Activated gamma-delta T cell treated with anti-CD3 and anti-CD28 coated beads, Interleukin-2, amount 50 U/mL, for 16 hours (primary cell): ENCODE measurements around the gene ADGRB3.
"Not testable (repeated sequence)": the region's sequence is repeated elsewhere in the genome, so short reads cannot be mapped to it uniquely, and the experiment has no call there.

Experiments used
- DNase-seq: peaks from one replicate; pipeline ENCODE4 v3.0.0-alpha.2; 2020; ENCODE audit warnings: low read depth

Gene ADGRB3

DNA sequence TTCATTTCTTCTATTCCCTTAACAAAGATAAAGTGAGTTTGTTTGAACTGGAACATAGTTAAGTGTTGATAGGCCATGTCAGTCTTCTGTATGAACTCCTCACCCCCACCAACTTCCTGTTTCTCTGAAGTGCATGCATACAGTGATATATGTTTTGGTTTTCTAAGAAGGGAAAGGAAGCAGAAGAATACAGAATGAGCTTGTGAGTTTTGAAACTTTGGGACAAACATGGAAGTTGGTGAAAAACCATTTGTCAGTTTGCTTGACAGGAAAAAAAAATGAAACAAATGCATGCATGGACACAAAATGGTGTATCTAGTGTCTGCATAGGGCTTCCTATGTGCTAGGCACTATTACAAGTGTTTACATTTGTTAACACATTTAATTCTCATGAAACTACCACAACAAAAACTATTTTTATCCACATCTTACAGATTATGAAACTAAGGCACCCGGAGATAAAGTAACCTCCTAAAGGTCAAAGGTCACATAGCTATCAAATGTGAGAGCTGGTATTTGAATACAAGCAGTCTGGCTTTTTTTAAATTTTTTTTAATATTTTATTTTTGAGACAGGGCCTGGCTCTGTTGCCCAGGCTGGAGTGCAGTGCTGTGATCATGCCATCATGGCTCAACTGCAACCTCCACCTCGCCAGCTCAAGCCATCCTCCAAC, 105.9 kb downstream of the ADGRB3 start:
- DNase-seq: no peak

DNA sequence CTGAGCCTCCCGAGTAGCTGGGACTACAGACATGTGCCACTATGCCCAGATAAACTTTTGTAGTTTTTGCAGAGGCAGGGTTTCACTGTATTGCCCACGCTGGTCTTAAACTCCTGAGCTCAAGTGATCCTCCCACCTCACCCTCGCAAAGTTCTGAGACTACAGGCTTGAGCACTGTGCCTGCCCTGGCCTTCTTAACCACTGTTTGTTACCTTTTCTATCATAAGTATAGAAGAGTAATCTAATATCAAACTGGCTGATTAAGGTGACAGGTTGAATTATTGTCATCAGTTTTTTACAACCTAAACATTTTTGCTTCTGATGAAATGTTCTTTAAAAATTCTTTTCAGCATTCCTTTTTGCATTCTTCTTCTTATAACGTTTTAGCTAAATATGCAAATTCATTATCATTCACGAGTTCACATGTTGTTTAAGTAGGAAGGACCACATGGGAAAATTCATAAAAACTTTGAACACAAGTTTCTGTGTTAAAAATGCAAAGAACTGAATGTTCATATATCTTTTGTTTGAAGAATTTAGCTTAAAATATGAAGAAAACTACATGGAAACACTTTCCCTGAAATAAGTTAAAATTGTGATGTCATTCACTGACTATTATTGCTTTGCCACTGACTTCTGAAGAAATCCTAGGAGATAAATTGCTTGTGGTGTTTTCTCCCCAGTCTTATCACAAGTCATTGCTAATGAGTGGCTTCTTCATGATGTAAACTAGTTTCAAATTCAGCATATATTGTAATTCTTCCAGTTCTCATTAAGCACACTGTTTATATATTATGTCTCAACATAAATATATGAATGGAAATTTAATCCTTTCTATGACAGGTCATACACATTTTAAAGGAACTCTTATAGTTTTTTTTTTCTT, 106.7 kb downstream of the ADGRB3 start:
- DNase-seq: no peak

DNA sequence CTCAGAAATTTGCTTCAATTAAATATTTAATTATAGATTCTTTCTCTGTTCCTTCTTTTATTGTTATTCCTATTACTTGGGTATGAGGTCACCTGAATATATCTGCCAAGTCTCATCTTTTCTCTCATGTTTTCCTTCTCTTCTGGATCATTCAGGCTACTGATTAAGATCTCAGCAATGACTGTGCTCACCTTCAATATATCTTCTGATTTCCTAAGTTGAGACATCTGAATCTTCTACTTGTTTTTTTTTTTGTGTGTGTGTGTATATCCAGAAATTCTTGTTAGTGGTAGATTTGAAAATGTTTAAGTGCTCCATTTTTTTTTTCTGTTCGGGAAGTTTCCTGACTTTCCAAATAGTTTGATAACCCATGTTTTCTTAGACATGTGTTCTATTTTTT, 108.0 kb downstream of the ADGRB3 start:
- no peak for DNase-seq

DNA sequence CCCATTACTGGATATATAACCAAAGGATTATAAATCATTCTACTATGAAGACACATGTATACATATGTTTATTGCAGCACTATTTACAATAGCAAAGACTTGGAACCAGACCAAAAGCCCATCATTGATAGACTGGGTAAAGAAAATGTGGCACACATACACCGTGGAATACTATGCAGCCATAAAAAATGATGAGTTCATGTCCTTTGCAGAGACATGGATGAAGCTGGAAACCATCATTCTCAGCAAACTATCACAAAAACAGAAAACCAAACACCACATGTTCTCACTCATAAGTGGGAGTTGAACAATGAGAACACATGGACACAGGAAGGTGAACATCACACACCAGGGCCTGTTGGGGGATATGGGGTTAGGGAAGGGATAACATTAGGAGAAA, 109.3 kb downstream of the ADGRB3 start:
- not testable (repeated sequence) for DNase-seq

DNA sequence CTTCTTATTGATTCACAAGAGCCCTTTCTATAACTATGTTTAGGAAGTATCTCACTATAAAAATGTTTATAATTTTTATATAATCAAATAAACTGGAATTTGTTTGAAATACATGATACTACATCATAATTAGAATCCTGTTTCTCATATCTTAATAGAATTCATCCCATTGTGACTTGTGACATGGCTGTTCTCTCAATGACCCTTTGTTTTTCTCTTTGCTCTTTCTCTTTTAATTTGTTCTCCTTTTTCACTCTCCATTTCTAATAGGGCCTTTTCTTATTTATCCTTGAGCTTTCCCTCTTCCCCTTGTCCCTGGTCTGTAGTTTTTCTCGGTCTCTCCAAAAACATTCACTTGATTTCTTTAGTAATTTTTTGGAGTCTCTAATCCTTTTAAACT, 111.3 kb downstream of the ADGRB3 start:
- no peak for DNase-seq

DNA sequence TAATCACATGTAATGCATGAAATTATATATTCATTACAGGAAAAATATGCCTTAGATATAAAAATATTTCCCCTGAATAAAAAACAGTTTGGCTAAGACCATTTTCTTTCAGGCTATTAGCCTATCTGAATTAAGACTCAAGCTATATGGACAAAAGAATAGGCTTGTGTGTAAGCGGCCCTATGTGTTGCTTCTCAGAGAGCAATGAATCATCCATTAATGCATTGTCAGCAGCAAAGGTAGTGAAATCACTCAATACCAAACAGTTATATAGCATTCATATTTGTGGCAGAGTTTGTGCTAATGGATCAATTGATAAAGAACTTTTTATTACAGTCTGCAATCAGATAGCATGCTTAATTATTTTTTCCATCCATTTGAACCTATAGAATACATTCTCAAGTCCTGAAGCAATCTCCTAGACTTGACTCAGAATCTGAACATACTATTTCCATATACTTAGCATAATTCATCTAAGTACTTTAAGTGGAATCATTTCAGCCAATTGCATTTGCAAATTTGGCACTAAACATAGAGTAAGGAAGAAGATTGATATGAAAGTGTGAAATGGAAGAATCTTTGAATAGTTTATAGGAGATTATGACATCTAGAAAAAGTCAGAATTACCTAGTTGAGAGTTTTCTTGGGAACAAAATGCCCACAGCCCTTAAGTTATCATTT, 112.2 kb downstream of the ADGRB3 start:
- DNase-seq: no peak

DNA sequence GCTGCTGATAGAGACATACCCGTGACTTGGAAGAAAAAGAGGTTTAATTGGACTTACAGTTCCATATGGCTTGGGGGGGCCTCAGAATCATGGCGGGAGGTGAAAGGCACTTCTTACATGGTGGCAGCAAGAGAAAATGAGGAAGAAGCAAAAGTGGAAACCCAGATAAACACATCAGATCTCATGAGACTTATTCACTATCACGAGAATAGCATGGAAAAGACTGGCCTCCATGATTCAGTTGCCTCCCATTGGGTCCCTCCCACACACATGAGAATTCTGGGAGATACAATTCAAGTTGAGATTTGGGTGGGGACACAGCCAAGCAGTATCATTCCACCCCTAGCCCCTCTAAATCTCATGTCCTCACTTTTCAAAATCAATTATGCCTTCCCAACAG, 112.8 kb downstream of the ADGRB3 start:
- not testable (repeated sequence) for DNase-seq

DNA sequence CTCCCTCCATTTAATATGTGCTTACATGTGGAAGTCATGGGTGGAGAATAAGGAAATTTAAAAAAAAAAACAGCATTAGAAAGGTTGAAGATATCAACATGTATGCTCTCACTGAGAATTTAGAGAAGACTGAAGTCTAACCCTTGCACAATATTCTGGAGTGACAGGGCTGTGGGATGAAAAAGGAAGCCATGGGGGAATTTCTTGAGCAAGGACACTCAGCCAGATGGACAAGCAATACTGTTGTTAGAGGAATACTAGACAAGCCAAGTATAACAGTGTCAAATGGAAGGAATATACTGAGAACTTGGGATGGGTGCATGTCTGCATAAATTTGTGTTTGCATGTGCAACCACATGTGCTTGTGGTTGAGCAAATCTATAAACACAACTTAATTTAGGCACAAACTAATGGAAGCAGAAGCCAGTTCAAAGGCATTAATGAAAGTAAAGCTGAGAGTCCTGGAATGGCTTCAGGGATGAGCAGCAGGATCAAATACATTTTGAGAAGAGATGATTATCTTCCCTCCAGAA, 119.7 kb downstream of the ADGRB3 start:
- no peak for DNase-seq

DNA sequence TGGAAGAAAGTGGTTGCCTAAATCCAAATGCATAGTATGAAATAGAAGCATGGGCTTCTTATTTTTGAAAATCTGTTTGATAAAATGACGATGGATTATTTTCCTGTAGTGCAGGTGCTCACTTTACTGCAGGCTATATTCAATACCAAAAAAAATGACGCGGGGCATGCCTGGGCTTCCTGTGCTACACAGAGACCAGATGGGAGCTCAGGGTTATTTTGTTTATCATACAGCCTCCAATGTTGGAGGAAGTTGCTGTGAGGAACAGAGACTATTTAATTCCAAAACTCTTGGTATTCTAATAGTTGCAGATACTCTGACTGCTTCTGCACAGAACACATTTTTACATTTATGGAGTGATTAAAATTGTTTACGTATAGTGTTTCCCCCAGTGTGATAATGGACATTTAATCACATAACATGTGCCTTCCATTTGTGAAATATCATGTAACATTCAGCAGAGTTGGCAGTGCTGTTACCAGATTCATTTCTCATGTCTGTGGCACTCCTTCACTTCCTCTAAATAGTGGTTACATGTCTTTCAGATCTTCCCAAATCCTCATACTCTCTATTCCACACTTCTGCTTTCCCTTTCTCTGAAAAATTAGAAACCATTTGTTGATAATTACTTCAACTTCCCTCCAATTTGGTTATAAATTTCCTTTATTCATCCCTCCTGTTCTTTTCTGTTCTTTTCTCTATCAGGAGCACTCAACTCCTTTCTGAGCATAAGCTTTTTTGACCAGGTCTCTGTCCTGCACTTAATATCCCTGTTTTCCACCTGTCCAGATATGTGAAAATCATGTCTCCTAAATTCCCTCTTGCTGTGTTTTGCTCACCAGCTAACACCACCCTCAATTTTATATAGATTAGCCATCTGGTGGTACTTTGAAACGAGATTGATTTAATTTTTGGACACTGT, 121.6 kb downstream of the ADGRB3 start:
- no peak for DNase-seq

DNA sequence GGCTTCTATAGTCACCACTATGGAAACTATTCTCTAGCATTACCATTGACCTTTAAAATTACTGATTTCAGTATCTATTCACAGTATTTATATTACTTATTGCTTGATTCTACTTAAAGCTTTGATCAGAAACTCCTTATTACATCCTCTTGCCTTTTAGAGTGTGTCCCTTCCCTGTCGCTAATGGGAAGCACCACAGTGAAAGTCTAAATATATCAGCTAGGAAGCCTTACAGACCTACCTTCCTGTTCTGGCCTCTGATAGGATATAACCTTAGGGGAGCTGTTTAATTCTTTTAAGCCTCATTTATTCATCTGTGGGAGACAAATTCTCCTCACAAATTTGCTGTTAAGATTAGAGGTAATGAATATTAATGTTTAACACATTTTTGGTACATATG, 122.7 kb downstream of the ADGRB3 start:
- DNase-seq: no peak

DNA sequence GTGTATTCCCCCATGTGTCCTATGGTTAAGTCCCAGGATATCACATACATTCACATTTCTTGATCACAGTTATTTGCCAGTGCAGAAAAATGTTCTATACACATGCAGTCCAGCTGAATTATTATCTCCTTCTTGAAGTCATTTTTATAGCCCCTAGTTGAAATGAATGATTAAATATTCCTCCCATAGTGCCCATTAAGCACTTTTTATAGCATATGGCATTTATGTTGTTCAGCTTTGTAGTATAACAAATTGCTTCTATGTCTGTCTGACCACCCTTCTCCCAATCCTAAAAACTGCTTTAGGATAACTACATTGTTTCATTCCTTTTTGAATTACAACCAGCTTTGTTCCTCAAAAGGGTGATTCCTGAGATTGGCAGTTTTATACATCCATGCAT, 123.5 kb downstream of the ADGRB3 start:
- DNase-seq: no peak

DNA sequence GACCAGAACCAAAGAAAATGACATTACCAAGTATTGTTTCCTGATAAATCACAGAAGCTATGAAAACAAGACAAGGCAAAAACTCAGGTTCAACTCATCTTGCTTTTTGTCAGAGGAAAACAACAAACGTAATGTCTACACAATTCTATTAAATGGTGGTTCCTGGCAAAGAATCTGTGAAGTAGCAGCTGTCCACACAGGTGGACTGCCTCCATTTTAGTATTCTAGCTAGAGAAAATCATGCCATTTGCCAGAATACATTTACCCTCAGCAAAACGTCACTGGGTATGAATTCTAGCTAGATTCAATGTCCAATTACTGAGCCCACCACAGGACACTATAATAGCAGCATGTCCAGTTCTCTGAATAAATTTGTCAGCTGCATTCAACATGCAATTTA, 125.4 kb downstream of the ADGRB3 start:
- DNase-seq: no peak

DNA sequence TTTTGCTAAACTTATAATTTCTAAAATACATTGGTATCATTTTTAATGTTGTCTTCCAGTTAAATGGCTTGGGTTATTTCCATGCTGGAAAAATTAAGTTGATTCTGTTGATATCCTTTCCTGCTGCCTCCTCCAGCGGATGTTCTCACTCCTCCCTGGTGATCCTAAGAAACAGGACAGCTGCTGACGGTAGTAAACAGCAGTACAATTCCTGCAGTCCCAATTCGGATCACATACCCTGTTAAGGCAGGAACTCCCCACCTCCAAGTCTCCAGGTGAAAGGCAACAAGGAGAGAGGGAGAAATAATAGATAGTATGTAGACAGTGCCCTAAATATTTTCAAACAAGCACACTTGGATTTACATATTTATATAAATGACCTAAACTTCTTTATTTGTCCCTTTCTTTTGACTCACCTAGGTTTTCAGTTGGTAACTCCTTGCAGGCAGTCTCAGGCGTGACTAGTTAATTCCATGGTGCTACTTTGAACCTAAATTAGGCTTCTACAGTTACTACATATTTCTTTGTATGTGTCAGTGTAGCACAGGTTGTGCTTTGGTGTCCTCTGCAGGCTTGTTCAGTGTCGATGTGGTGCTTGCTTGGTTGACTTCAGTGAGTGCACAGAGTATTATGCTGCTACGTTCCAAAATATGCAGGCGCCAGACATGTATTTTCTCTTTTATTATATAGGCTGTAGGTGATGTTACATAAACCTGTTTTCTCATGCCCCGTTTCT, 126.0 kb downstream of the ADGRB3 start:
- no peak for DNase-seq

DNA sequence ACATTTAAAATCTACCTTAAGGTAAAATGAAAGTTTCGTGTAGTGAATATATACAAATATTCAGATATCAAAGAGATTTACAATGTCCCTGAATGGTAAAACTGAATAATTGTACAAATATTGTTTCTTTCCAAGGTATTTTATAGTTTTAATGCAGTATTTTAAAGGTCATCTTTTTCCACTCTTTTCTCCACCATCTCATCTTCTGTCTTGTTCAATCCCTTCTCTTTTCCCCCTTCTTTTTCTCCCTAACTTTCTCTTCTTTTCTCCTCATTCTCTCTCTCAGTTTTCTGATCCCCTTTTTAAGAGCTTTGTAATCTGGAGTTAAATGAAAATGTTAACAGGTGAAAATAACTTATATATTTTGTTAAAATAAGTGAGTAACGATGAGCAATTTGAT, 126.9 kb downstream of the ADGRB3 start:
- DNase-seq: no peak

DNA sequence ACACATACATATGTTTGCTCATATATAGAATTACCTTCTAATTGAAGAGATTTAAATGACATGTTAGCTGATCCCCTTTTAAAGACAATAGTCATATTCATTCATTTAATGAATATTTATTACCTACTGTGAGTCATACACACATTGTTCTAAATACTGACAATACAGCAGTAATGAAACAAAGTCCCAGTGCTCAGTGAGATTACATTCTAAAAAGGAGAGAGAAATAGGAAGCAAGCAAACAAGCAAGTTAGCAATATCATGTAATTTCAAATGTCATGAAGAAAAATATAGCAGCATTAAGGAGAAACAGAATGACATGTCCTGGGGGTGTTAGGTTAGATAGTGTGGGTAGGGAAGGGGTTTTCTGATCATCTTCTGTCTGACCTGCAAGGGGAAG, 136.3 kb downstream of the ADGRB3 start:
- no peak for DNase-seq

DNA sequence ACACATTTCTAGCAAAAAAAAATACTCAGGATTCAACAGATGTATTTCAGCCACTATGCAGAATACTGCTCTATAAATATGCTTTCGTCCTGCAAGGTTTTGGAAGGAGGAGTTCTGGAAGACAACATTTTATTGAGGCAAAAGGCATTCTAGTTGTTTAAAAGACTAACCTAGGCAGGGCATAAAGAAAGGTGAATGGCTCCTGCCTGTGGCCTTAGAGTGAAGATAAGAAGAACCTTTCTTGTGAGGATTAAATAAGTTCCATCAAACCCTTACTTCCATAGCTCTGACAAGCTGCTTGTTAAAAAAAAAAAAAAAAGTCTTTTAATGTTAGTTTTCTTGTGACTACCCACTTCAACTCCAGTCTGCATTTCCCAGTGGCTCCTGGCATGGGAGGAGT, 139.8 kb downstream of the ADGRB3 start:
- DNase-seq: no peak

DNA sequence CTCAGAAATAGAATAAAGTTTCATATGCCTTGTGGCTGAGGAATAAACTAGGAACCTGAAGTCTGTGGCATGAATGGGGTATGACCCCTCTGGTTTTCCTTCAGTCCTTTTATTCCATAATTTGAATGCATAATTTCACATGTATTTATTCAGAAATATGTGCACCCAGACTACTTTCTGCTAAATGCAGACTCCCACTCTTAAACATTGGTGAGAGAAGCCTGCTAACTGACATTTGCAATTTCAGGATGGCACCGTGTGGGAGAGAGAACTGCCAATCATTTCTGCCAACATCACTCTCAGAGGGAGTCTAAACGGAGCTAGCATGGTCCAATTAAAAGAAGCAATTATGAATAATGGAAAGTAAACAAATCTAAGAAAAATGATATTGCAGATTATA, 141.3 kb downstream of the ADGRB3 start:
- no peak for DNase-seq

DNA sequence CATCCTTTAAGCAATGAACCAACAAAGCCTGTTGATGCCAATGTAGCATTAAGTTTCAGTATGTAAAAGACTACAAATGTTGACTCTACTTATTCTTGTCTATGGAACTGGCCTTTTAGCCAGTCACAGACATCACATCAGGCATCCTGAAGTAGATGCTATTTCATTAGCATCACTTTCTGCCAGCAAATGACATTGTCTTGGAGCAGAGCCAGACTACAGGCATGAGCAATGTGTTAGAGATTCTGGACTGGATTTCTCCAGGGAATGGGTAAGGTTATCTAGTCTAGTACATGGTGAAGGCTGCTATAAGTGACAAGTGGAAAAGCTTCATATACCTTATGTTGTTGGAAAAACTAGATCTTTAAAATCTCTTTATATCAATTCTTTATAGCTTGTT, 142.9 kb downstream of the ADGRB3 start:
- no peak for DNase-seq

DNA sequence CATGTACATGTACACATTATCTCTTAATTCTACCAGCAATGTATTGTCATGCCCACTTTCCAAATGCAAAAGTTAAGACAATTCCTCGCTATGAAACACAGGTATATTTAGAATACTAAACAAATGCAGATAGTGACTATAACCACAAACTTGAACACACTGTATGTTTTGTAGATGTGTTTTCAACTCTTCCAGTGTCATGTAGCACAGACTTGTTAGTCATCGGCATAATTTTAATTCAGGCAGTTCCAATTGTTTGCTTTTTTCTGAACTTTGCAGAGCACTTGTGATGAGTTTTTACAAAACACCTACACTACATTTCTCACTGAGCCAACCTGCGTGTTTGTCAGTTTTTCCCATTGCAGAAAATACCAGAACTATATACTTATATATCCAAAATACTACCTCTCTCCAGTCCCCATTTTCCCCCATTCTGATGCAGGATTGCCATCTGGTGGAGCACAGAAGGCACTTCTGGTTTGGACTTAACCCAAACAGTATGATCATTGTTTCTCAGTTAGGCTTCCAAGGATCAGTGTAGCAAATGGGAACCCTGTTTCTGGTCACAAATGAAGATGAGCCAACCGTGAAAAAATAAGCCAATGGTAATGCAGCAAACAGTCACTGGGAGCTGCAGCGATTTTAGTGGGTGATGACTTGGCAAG, 143.4 kb downstream of the ADGRB3 start:
- no peak for DNase-seq

DNA sequence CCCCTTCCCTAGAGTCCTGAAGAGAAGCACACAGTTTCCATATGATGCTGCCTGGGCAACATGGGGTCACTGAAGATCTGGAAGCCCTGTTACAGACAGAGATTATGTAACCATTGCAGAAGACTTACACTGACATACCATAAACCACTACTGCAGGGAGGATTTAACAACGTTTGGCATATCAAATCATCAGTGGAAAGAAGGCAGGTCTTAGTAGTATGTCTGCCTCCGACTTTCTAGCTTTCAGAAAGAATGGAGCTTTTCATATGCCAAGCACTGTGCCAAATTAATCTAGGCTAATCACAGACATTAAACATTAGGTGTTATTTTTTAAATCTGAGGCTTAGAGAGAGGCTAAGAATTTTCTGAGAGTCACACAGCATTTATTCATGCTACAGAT, 144.3 kb downstream of the ADGRB3 start:
- DNase-seq: no peak
